BE2C (cell line): ENCODE measurements around the gene PLXNA3.

ENCODE experiments used
- DNase-seq: peaks from one replicate; pipeline ENCODE4 v3.0.0-alpha.2; 2020
- H3K27me3 ChIP-seq: fragments of 250-450 bp; sonication (Bioruptor Pico); 2 replicates; pipeline ENCODE4 v1.5.1; 2020; ENCODE audit warnings: mild to moderate bottlenecking
- H3K36me3 ChIP-seq: fragments of 250-450 bp; sonication (Bioruptor Pico); 2 replicates; pipeline ENCODE4 v1.5.1; 2020; ENCODE audit warnings: mild to moderate bottlenecking
- H3K4me1 ChIP-seq: fragments of 250-450 bp; sonication (Bioruptor Pico); 2 replicates; pipeline ENCODE4 v1.5.1; 2020
- H3K4me3 ChIP-seq: 2 replicates; pipeline ENCODE4 v1.5.1; 2011; ENCODE audit warnings: low read depth, low read length
- H3K9me3 ChIP-seq: fragments of 250-450 bp; sonication (Bioruptor Pico); 2 replicates; pipeline ENCODE4 v1.5.1; 2020
- TF ChIP-seq, protein P1 (sequence below): IDR thresholded peaks from 2 replicates; pipeline ENCODE4 v1.5.1; 2012; ENCODE audit warnings: mild to moderate bottlenecking, low read depth, low read length

PLXNA3 gene

DNA sequence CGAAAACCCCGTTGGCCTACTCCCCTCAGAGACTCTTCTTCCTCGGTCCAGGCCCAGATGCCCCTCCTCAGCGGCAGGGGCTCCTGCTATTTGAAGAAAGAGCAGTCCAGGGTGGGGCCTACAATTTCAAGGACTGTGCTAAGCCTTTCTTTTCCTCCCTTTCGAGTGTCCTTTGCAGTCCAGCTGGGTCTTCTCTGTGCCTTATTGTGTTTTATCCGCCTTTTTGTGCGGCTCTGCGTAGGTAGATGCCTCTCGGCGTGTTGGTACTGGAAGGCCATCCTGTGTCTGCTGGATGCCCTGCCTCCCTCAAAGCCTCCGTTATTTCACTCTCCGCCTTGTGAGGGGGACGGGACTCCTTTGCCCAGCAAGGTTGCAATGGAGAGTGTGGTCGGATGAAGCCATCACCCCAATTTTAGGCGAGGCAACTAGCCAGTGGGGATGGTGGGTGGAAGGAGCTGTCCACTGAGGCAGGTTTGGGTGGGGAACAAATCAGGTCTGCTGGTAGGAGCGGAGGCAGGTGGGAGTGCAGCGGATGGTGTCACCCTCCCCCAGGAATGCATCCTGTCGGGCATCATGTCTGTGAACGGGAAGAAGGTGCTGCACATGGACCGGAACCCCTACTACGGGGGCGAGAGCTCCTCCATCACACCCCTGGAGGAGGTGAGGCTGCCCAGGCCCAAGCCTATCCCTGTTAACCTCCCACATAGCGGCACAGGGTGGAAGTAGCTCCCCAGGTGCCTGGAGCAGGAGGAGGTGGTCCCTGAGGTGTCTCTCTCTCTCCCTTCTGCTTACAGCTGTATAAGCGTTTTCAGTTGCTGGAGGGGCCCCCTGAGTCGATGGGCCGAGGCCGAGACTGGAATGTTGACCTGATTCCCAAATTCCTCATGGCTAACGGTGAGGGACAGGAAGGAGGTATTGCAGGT lies 19.8 kb upstream of the PLXNA3 start:
- Histone ChIP-seq H3K4me3 (peak overlapping the region; percentile 64), H3K4me1 (no peaks in the 10 kb centered on the region; the same call in 1 of the 2 replicates), H3K9me3 (no peaks in the 10 kb centered on the region), H3K36me3 (peaks cover 34% of the 10 kb centered on the region), H3K27me3 (no peaks in the 10 kb centered on the region)
- no peak for DNase-seq
- TF ChIP-seq, protein P1, sequence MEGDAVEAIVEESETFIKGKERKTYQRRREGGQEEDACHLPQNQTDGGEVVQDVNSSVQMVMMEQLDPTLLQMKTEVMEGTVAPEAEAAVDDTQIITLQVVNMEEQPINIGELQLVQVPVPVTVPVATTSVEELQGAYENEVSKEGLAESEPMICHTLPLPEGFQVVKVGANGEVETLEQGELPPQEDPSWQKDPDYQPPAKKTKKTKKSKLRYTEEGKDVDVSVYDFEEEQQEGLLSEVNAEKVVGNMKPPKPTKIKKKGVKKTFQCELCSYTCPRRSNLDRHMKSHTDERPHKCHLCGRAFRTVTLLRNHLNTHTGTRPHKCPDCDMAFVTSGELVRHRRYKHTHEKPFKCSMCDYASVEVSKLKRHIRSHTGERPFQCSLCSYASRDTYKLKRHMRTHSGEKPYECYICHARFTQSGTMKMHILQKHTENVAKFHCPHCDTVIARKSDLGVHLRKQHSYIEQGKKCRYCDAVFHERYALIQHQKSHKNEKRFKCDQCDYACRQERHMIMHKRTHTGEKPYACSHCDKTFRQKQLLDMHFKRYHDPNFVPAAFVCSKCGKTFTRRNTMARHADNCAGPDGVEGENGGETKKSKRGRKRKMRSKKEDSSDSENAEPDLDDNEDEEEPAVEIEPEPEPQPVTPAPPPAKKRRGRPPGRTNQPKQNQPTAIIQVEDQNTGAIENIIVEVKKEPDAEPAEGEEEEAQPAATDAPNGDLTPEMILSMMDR: no peak

DNA sequence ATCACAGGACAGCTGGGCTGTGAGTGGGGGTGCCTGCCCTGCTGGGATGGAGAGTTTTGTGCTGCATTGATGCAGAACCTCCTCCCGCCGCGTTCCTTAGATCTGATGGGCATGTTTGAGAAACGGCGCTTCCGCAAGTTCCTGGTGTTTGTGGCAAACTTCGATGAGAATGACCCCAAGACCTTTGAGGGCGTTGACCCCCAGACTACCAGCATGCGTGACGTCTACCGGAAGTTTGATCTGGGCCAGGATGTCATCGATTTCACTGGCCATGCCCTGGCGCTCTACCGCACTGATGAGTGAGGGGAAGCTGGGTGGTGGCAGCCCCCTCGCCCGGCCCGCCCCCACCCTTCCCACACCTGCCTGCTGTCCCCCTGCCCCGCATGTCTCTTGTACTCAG lies 18.2 kb upstream of the PLXNA3 start:
- TF ChIP-seq, protein P1: no peak
- Histone ChIP-seq H3K4me3 (no peak overlapping the region), H3K9me3 (no peaks in the 10 kb centered on the region), H3K4me1 (no peaks in the 10 kb centered on the region; the same call in 1 of the 2 replicates), H3K36me3 (peaks cover 30% of the 10 kb centered on the region), H3K27me3 (no peaks in the 10 kb centered on the region)
- DNase-seq: no peak

DNA sequence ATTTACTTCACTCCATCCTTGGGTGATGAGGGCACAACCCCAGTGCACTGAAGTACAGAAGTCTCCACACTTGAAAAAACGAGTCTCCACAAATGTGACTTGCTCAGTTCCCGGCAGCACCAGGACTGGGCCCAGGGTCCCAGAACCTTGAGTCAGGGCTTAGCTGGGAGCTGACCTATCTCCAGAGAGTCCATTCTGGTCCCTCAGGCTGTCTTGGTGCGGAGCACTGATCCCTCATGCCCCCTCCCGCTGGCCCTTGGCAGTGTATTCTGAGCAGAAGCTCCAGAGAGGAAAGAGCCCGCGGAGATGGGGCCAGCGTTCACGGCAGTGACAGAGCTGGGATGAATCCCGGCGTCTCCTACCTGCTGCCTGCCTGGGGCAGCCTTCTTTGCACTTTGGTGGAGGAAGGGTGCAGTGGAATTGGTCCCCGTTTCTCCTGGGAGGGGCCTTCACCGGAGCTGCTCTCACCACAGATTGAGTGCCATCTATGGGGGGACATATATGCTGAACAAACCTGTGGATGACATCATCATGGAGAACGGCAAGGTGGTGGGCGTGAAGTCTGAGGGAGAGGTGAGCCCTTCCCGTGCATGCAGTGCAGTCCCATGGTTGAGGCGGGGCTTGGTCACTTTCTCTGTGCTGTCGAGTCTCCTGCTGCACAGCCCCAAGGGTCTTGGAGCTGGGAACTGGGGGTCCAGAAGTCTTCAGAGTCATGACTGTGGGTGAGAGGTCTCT lies 17.3 kb upstream of the PLXNA3 start:
- peaks cover 24% of the 10 kb centered on the region for H3K36me3 ChIP-seq
- no peak overlapping the region for H3K4me3 ChIP-seq
- no peaks in the 10 kb centered on the region for H3K27me3 ChIP-seq
- TF ChIP-seq, protein P1: no peak
- H3K4me1 ChIP-seq: no peaks in the 10 kb centered on the region; the same call in 1 of the 2 replicates
- no peaks in the 10 kb centered on the region for H3K9me3 ChIP-seq
- no peak for DNase-seq

DNA sequence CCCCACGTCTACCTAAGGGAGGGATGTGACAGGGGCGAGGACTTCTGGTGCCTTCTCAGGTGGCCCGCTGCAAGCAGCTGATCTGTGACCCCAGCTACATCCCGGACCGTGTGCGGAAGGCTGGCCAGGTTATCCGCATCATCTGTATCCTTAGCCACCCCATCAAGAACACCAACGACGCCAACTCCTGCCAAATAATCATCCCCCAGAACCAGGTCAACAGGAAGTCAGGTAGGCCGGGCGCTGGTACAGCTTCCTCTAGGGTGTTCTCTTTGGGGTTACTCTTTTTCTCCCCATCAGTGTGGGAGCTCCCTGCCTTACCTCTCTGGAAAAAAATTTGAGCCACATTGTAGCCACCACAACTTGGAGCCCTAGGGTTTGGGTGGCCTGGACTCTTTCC lies 16.5 kb upstream of the PLXNA3 start:
- Histone ChIP-seq H3K4me3 (no peak overlapping the region), H3K36me3 (peaks cover 19% of the 10 kb centered on the region), H3K4me1 (no peaks in the 10 kb centered on the region; the same call in 1 of the 2 replicates), H3K9me3 (no peaks in the 10 kb centered on the region), H3K27me3 (no peaks in the 10 kb centered on the region)
- TF ChIP-seq, protein P1: no peak
- no peak for DNase-seq

DNA sequence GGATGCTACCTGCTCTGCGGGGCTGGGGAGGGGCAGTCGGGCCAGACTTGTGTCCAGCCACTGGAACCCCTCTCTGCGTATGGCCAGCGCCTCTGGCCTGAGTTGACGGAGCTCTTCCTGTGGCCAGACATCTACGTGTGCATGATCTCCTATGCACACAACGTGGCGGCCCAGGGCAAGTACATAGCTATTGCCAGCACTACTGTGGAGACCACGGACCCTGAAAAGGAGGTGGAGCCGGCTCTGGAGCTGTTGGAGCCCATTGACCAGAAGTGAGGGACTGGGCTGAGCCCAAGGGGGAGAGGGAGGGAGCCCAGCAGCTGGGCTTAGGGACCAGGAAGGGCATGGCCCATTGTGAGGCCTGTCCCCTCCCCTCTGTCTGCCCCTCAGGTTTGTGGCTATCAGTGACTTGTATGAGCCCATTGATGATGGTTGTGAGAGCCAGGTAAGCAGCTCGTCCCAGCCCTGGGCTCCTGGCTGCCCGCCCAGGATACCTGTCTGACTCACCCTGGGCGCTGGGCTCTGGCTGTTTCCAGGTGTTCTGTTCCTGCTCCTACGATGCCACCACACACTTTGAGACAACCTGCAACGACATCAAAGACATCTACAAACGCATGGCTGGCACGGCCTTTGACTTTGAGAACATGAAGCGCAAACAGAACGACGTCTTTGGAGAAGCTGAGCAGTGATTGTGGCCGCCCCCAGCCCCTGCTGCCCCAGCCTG lies 15.9 kb upstream of the PLXNA3 start:
- no peak for DNase-seq
- H3K4me3 ChIP-seq: no peak overlapping the region
- no peaks in the 10 kb centered on the region for H3K27me3 ChIP-seq
- H3K4me1 ChIP-seq: no peaks in the 10 kb centered on the region; the same call in 1 of the 2 replicates
- H3K36me3 ChIP-seq: peaks cover 19% of the 10 kb centered on the region
- TF ChIP-seq, protein P1: no peak
- H3K9me3 ChIP-seq: no peaks in the 10 kb centered on the region
